ENCODE data around the gene DDAH1.

DNA sequence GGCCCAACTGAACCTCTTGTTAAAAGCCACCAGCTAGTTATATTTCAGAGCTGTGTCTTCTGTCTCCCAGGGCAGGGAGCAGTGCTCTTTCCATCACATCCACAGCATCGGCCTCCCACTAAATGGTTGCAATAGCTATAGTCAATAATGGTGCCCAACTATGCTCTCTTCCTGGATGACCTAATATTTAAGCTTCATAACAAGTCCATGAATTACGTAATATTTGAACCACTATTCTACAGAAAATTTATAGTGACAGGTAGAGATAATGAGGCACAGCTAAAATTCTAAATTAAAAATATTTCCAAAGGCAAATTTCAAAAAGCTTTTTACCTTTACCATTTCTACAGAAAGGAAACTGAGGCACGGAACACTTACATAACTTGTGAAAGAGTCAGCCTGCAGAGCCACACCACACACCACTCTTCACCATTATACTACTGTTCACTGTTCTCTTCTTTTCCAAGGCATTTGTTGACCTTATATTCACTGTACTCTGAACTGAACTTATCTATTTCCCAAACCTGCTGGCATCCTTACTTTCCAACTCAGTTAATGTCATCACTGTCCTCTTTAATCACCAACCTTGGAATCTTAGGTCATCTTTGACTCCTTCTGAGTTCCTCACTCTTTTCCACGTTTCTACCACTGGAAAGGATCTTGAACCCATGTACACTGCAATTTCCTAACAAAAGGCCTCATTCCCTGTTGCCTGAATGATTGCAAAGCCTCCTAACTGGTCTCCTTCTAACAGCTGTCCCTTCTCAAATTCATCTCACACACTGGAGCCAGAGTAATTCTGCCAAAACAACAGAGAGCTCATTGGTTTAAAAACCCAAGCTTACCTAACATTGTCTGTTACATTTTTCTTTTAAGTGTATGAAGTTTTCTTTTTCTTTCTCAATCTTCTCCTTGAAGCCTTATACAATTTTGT, 85.5 kb downstream of the DDAH1 start:
- TF ChIP-seq, protein P1, sequence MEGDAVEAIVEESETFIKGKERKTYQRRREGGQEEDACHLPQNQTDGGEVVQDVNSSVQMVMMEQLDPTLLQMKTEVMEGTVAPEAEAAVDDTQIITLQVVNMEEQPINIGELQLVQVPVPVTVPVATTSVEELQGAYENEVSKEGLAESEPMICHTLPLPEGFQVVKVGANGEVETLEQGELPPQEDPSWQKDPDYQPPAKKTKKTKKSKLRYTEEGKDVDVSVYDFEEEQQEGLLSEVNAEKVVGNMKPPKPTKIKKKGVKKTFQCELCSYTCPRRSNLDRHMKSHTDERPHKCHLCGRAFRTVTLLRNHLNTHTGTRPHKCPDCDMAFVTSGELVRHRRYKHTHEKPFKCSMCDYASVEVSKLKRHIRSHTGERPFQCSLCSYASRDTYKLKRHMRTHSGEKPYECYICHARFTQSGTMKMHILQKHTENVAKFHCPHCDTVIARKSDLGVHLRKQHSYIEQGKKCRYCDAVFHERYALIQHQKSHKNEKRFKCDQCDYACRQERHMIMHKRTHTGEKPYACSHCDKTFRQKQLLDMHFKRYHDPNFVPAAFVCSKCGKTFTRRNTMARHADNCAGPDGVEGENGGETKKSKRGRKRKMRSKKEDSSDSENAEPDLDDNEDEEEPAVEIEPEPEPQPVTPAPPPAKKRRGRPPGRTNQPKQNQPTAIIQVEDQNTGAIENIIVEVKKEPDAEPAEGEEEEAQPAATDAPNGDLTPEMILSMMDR (IDR thresholded peaks at IDR 0.05): no peak
- no peak for TF ChIP-seq POLR2A (IDR thresholded peaks at IDR 0.05)

Data from breast epithelium (tissue), 3 donors.